Activated CD4-positive, alpha-beta T cell treated with anti-CD3 and anti-CD28 coated beads, Interleukin-2, amount 10 ng/mL, durations not matched to agents 24 days and 14 days (primary cell): ENCODE results near the gene CHAD. TPM values are rescaled to one million over a fixed set of nuclear protein-coding genes. Genes with fewer than 3 reads are reported as not detected.
"Not testable (repeated sequence)": the region's sequence is repeated elsewhere in the genome, so short reads cannot be mapped to it uniquely, and the experiment has no call there.

Source experiments
- DNase-seq: peaks from one replicate; pipeline ENCODE4 v3.0.0; 2022
- H3K27ac Mint-ChIP-seq: one replicate; pipeline ENCODE4 v1.8.0; 2022; ENCODE audit warnings: mild to moderate bottlenecking, mixed read lengths
- H3K27me3 Mint-ChIP-seq: one replicate; pipeline ENCODE4 v1.8.0; 2022; ENCODE audit warnings: mixed read lengths
- H3K36me3 Mint-ChIP-seq: one replicate; pipeline ENCODE4 v1.8.0; 2022; ENCODE audit warnings: low read depth, mild to moderate bottlenecking, mixed read lengths
- H3K4me1 Mint-ChIP-seq: one replicate; pipeline ENCODE4 v1.8.0; 2021; ENCODE audit warnings: mixed read lengths
- H3K4me3 Mint-ChIP-seq: one replicate; pipeline ENCODE4 v1.8.0; 2022; ENCODE audit warnings: mild to moderate bottlenecking, moderate library complexity, mixed read lengths
- H3K9me3 Mint-ChIP-seq: one replicate; pipeline ENCODE4 v1.8.0; 2021; ENCODE audit warnings: mixed read lengths
- intact Hi-C: fragments of 100-400 bp; cut with micrococcal nuclease; formaldehyde crosslinking; loops from one replicate; pipeline ENCODE4 v1.15.1; 2023
- total RNA-seq: library from RNA; stranded (reverse); gene quantifications from 2 replicates; pipeline ENCODE4 v1.2.3, GENCODE V29; 2022

Gene CHAD
- total RNA-seq, 1 donor from 2014 or later = not detected

DNA sequence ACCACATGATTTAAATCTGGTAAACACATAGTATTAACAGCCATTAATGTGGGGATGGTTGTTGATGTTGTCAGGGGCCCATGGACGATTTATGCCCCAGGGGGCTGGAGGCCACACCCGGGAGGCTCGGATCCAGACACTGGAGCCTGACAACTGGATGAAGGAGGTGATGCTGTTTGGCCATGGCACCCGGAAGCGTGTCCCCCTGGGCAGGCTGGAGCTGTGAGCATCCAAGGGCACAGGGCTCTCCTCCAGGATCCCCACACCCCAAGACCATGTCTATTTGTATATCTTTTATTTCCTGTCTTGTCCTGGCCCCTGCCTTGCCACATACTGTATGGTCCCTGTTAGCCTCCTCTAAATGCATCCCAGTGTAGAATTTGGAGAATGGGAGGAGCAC lies 14.6 kb upstream of the CHAD start:
- Mint-ChIP-seq H3K36me3 (peaks cover 27% of the 10 kb centered on the region), H3K27ac (no peak overlapping the region), H3K9me3 (no peaks in the 10 kb centered on the region), H3K27me3 (no peaks in the 10 kb centered on the region), H3K4me1 (peaks cover 9% of the 10 kb centered on the region), H3K4me3 (no peak overlapping the region)
- intact Hi-C loops = loop anchor here (2.0 to 5.0 kb wide), 2 partner anchors 148 to 214 kb away; no protein-coding TSS in a partner anchor
- DNase-seq = no peak

GRCh38 chr17:50482516-50482915 lies 13.8 kb upstream of the CHAD start:
- no peak overlapping the region for H3K4me3 Mint-ChIP-seq
- no peaks in the 10 kb centered on the region for H3K27me3 Mint-ChIP-seq
- peak overlapping the region; percentile 15 for H3K27ac Mint-ChIP-seq
- peaks cover 27% of the 10 kb centered on the region for H3K36me3 Mint-ChIP-seq
- no peaks in the 10 kb centered on the region for H3K9me3 Mint-ChIP-seq
- H3K4me1 Mint-ChIP-seq = peaks cover 13% of the 10 kb centered on the region
- peak; percentile 93 for DNase-seq
- intact Hi-C loops = loop anchor here (2.0 to 5.0 kb wide), 2 partner anchors 148 to 215 kb away; no protein-coding TSS in a partner anchor

DNA sequence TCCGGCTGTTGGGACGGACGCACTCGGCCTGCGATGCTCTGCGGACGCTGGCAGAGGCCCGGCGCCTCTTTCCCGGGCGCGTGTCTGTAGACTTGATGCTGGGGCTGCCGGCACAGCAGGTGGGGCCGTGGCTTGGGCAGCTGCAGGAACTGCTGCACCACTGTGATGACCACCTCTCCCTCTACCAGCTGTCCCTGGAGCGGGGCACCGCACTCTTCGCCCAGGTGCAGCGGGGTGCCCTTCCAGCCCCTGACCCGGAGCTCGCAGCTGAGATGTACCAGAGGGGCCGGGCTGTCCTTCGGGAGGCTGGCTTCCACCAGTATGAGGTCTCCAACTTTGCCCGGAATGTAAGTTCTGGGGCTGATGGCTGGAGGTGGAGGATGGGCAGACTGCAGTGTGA lies 13.4 kb upstream of the CHAD start:
- Mint-ChIP-seq H3K27me3 (no peaks in the 10 kb centered on the region), H3K4me1 (peaks cover 13% of the 10 kb centered on the region), H3K9me3 (no peaks in the 10 kb centered on the region), H3K36me3 (peaks cover 27% of the 10 kb centered on the region), H3K27ac (no peak overlapping the region), H3K4me3 (no peak overlapping the region)
- intact Hi-C loops = loop anchor here (2.0 to 5.0 kb wide), 2 partner anchors 149 to 215 kb away; no protein-coding TSS in a partner anchor
- no peak for DNase-seq

GRCh38 chr17:50481648-50482047 lies 13.0 kb upstream of the CHAD start:
- H3K36me3 Mint-ChIP-seq = peaks cover 27% of the 10 kb centered on the region

GRCh38 chr17:50480854-50481490 lies 12.3 kb upstream of the CHAD start:
- intact Hi-C loops = loop anchor here (5.0 kb wide), 1 partner anchor 216 kb away; no protein-coding TSS in a partner anchor
- Mint-ChIP-seq H3K4me1 (peaks cover 13% of the 10 kb centered on the region), H3K27me3 (peaks cover 4% of the 10 kb centered on the region), H3K9me3 (no peaks in the 10 kb centered on the region), H3K36me3 (peaks cover 27% of the 10 kb centered on the region), H3K4me3 (no peak overlapping the region), H3K27ac (no peak overlapping the region)
- no peak for DNase-seq

More at GRCh38 chr17:50481648-50482047, 13.0 kb upstream of the CHAD start:
- no peak overlapping the region for H3K27ac Mint-ChIP-seq
- no peak for DNase-seq
- H3K4me3 Mint-ChIP-seq = no peak overlapping the region
- peaks cover 13% of the 10 kb centered on the region for H3K4me1 Mint-ChIP-seq
- intact Hi-C loops = loop anchor here (2.0 to 5.0 kb wide), 2 partner anchors 149 to 216 kb away; no protein-coding TSS in a partner anchor
- no peaks in the 10 kb centered on the region for H3K9me3 Mint-ChIP-seq
- no peaks in the 10 kb centered on the region for H3K27me3 Mint-ChIP-seq

GRCh38 chr17:50480142-50480764 lies 11.6 kb upstream of the CHAD start:
- Mint-ChIP-seq H3K36me3 (peaks cover 23% of the 10 kb centered on the region), H3K27ac (no peak overlapping the region), H3K9me3 (no peaks in the 10 kb centered on the region), H3K4me3 (peak overlapping the region; percentile 81), H3K27me3 (peaks cover 4% of the 10 kb centered on the region), H3K4me1 (peaks cover 13% of the 10 kb centered on the region)
- no peak for DNase-seq
- intact Hi-C loops = loop anchor here (5.0 kb wide), 1 partner anchor 217 kb away; no protein-coding TSS in a partner anchor

DNA sequence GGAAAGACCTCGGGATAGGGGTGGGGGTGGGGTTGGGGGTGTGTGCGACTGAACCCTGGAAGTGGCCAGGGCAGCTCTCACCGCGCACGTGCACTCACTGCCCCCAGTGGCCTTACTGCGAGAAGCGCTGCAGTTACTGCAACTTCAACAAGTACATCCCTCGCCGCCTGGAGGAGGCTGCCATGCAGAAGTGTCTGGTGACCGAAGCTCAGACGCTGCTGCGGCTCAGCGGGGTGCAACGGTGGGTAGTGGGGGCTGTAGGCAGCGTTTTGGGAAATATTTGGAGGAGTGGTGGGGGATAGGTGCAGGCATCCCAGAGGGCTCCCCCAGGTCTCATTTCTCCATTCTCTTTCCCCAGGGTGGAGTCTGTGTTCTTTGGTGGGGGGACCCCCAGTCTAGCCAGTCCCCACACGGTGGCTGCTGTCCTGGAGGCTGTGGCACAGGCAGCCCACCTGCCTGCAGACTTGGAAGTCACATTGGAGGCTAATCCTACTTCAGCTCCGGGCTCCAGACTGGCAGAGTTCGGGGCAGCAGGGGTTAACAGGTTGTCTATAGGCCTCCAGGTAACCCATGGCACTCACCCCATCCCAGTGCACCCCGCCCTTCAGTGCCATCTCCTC lies 11.0 kb upstream of the CHAD start:
- Mint-ChIP-seq H3K9me3 (no peaks in the 10 kb centered on the region), H3K4me1 (peaks cover 13% of the 10 kb centered on the region), H3K36me3 (peaks cover 18% of the 10 kb centered on the region), H3K4me3 (peak overlapping the region; percentile 81), H3K27me3 (peaks cover 4% of the 10 kb centered on the region), H3K27ac (peak overlapping the region; percentile 80)
- peak; percentile 86 for DNase-seq
- intact Hi-C loops = loop anchor here (1.0 to 5.0 kb wide), 5 partner anchors 29 to 228 kb away; partner anchors contain the start of genes ANKRD40, MYCBPAP and SPATA20

- Mint-ChIP-seq H3K36me3 (peaks cover 13% of the 10 kb centered on the region), H3K9me3 (no peaks in the 10 kb centered on the region), H3K4me3 (peak within 1 kb of the TSS; percentile 86), H3K4me1 (peaks cover 13% of the 10 kb centered on the region), H3K27me3 (peaks cover 4% of the 10 kb centered on the region), H3K27ac (peak within 1 kb of the TSS; percentile 91)
- DNase-seq = peak; percentile 95
- intact Hi-C loops = loop anchor here (1.0 to 5.0 kb wide), 4 partner anchors 30 to 229 kb away; partner anchors contain the start of genes ANKRD40, MYCBPAP and SPATA20
Measured at GRCh38 chr17:50478391-50479381, 10.0 kb upstream of the CHAD start, which contains the start of gene RSAD1. Gene RSAD1 (plus strand): TSS chr17:50478860. CDS start chr17:50478885, 25 bp downstream.

- Mint-ChIP-seq H3K4me3 (peak overlapping the region; percentile 86), H3K27me3 (peaks cover 4% of the 10 kb centered on the region), H3K36me3 (peaks cover 11% of the 10 kb centered on the region), H3K4me1 (peaks cover 13% of the 10 kb centered on the region), H3K27ac (peak overlapping the region; percentile 91), H3K9me3 (no peaks in the 10 kb centered on the region)
- intact Hi-C loops = loop anchor here (2.0 to 5.0 kb wide), 3 partner anchors 31 to 229 kb away; partner anchors contain the start of genes ANKRD40, MYCBPAP and SPATA20
- DNase-seq = no peak
Measured at GRCh38 chr17:50477976-50478375, 9.3 kb upstream of the CHAD start.

GRCh38 chr17:50476545-50477315 lies 8.1 kb upstream of the CHAD start:
- Mint-ChIP-seq H3K27ac (no peak overlapping the region), H3K4me3 (no peak overlapping the region), H3K9me3 (no peaks in the 10 kb centered on the region), H3K36me3 (peaks cover 4% of the 10 kb centered on the region), H3K4me1 (peaks cover 13% of the 10 kb centered on the region), H3K27me3 (peaks cover 4% of the 10 kb centered on the region)
- intact Hi-C loops = loop anchor here (5.0 kb wide), 1 partner anchor 231 kb away; the partner anchor contains the start of gene ANKRD40
- DNase-seq = no peak

GRCh38 chr17:50475775-50476544 lies 7.3 kb upstream of the CHAD start:
- not testable (repeated sequence) for H3K36me3 Mint-ChIP-seq, H3K27me3 Mint-ChIP-seq, DNase-seq, H3K9me3 Mint-ChIP-seq, H3K27ac Mint-ChIP-seq, H3K4me3 Mint-ChIP-seq
- intact Hi-C loops = loop anchor here (5.0 kb wide), 1 partner anchor 231 kb away; the partner anchor contains the start of gene ANKRD40
- H3K4me1 Mint-ChIP-seq = peaks cover 13% of the 10 kb centered on the region
